NCI-H1105 treated with DMSO at 0.1 percent for 48 hours (cell line): ENCODE data around the gene PRKN.

Experiments
- DNase-seq: peaks from one replicate; lab custom pipeline; 2025; lab: John Stamatoyannopoulos, UW

Gene PRKN

GRCh38 chr6:161445021-161445799, 1282.4 kb downstream of the PRKN start:
- no peak for DNase-seq

- no peak for DNase-seq
Measured at GRCh38 chr6:161444464-161444863, 1283.1 kb downstream of the PRKN start.

GRCh38 chr6:161443848-161444247, 1283.7 kb downstream of the PRKN start:
- peak; percentile 96 for DNase-seq

- DNase-seq: no peak
Measured at GRCh38 chr6:161442420-161442819, 1285.1 kb downstream of the PRKN start.

- no peak for DNase-seq
Measured at GRCh38 chr6:161440299-161440698, 1287.3 kb downstream of the PRKN start.

- peak; percentile 97 for DNase-seq
Measured at GRCh38 chr6:161439093-161439492, 1288.5 kb downstream of the PRKN start.

- no peak for DNase-seq
Measured at GRCh38 chr6:161438430-161439030, 1289.0 kb downstream of the PRKN start.

GRCh38 chr6:161437851-161438250, 1289.7 kb downstream of the PRKN start:
- no peak for DNase-seq

GRCh38 chr6:161436106-161436876, 1291.3 kb downstream of the PRKN start:
- DNase-seq: no peak

- DNase-seq: no peak
Measured at GRCh38 chr6:161435748-161436070, 1291.9 kb downstream of the PRKN start.

GRCh38 chr6:161434921-161435747, 1292.4 kb downstream of the PRKN start:
- no peak for DNase-seq

- no peak for DNase-seq
Measured at GRCh38 chr6:161434350-161434749, 1293.2 kb downstream of the PRKN start.

GRCh38 chr6:161432546-161432945, 1295.0 kb downstream of the PRKN start:
- no peak for DNase-seq

- no peak for DNase-seq
Measured at GRCh38 chr6:161429921-161430490, 1297.6 kb downstream of the PRKN start.

GRCh38 chr6:161424421-161424820, 1303.1 kb downstream of the PRKN start:
- no peak for DNase-seq

GRCh38 chr6:161422710-161423680, 1304.6 kb downstream of the PRKN start:
- DNase-seq: no peak

- DNase-seq: peak; percentile 82
Measured at GRCh38 chr6:161418463-161418945, 1309.1 kb downstream of the PRKN start.

GRCh38 chr6:161417717-161418462, 1309.7 kb downstream of the PRKN start:
- no peak for DNase-seq

GRCh38 chr6:161415302-161415855, 1312.2 kb downstream of the PRKN start:
- DNase-seq: no peak
